HG03039 (cell line): Measurements from ENCODE around the gene LNX1.

Experiments used
- ATAC-seq: cut with Tn5 transposase; IDR thresholded peaks from one replicate; pipeline ENCODE4 v1.9.1; 2021; ENCODE audit warnings: mild to moderate bottlenecking, moderate library complexity; ENCODE audit not compliant: unreplicated experiment

Gene LNX1

GRCh38 chr4:53575552-53575951 lies 15.7 kb downstream of the LNX1 start:
- no peak for ATAC-seq

- no peak for ATAC-seq
Measured at GRCh38 chr4:53574528-53574927, 16.8 kb downstream of the LNX1 start.

- no peak for ATAC-seq
Measured at GRCh38 chr4:53573696-53574095, 17.6 kb downstream of the LNX1 start.

- no peak for ATAC-seq
Measured at GRCh38 chr4:53572600-53572994, 18.7 kb downstream of the LNX1 start.

GRCh38 chr4:53571936-53572599 lies 19.2 kb downstream of the LNX1 start:
- ATAC-seq = no peak

GRCh38 chr4:53563824-53564223 lies 27.5 kb downstream of the LNX1 start:
- peak; percentile 65 for ATAC-seq

- ATAC-seq = no peak
Measured at GRCh38 chr4:53562409-53562808, 28.9 kb downstream of the LNX1 start.

GRCh38 chr4:53559021-53559620 lies 32.2 kb downstream of the LNX1 start:
- no peak for ATAC-seq

GRCh38 chr4:53558065-53558801 lies 33.1 kb downstream of the LNX1 start:
- no peak for ATAC-seq

- ATAC-seq = no peak
Measured at GRCh38 chr4:53557669-53558064, 33.6 kb downstream of the LNX1 start.

- no peak for ATAC-seq
Measured at GRCh38 chr4:53556651-53557050, 34.6 kb downstream of the LNX1 start.

GRCh38 chr4:53553486-53554210 lies 37.6 kb downstream of the LNX1 start:
- no peak for ATAC-seq

- ATAC-seq = no peak
Measured at GRCh38 chr4:53552711-53553110, 38.6 kb downstream of the LNX1 start.

- no peak for ATAC-seq
Measured at GRCh38 chr4:53551958-53552357, 39.3 kb downstream of the LNX1 start.

- no peak for ATAC-seq
Measured at GRCh38 chr4:53551281-53551864, 39.9 kb downstream of the LNX1 start.

- ATAC-seq = no peak
Measured at GRCh38 chr4:53548662-53549061, 42.6 kb downstream of the LNX1 start.

GRCh38 chr4:53547983-53548382 lies 43.3 kb downstream of the LNX1 start:
- ATAC-seq = no peak

GRCh38 chr4:53545942-53546581 lies 45.2 kb downstream of the LNX1 start:
- no peak for ATAC-seq

- no peak for ATAC-seq
Measured at GRCh38 chr4:53545273-53545672, 46.0 kb downstream of the LNX1 start.

GRCh38 chr4:53543561-53543960 lies 47.7 kb downstream of the LNX1 start:
- ATAC-seq = no peak
